ENCODE results near the gene DEDD. TPM values are rescaled to one million over a fixed set of nuclear protein-coding genes. Genes with fewer than 3 reads are reported as not detected.

The DEDD gene
- polyA plus RNA-seq, 1 of the 3 experiments (the other 2 are of a cell fraction) = 45.0 TPM

DNA sequence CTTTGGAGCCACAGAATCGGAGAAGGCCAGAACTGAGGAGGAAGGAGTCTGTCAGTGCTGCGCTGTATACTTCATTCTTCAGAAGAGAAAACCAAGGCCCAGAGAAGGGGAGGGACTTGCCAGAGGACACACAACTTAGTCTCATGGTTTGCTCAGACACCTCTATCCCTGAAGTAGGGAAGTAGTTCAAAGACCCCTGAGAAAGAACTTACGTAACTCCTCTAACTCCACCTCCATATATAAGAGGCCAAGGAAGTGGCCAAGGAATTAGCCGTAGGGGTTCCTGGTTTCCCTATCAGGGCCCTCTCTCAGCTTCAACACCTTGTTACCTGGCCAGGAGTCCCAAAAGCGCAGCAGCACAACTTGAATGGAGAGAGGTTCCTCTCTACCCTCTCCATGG lies 42.5 kb downstream of the DEDD start (continued):
- TF ChIP-seq, protein P1, sequence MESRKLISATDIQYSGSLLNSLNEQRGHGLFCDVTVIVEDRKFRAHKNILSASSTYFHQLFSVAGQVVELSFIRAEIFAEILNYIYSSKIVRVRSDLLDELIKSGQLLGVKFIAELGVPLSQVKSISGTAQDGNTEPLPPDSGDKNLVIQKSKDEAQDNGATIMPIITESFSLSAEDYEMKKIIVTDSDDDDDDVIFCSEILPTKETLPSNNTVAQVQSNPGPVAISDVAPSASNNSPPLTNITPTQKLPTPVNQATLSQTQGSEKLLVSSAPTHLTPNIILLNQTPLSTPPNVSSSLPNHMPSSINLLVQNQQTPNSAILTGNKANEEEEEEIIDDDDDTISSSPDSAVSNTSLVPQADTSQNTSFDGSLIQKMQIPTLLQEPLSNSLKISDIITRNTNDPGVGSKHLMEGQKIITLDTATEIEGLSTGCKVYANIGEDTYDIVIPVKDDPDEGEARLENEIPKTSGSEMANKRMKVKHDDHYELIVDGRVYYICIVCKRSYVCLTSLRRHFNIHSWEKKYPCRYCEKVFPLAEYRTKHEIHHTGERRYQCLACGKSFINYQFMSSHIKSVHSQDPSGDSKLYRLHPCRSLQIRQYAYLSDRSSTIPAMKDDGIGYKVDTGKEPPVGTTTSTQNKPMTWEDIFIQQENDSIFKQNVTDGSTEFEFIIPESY (IDR thresholded peaks at IDR 0.05; ENCODE audit: borderline replicate concordance, low read depth) = no peak

DNA sequence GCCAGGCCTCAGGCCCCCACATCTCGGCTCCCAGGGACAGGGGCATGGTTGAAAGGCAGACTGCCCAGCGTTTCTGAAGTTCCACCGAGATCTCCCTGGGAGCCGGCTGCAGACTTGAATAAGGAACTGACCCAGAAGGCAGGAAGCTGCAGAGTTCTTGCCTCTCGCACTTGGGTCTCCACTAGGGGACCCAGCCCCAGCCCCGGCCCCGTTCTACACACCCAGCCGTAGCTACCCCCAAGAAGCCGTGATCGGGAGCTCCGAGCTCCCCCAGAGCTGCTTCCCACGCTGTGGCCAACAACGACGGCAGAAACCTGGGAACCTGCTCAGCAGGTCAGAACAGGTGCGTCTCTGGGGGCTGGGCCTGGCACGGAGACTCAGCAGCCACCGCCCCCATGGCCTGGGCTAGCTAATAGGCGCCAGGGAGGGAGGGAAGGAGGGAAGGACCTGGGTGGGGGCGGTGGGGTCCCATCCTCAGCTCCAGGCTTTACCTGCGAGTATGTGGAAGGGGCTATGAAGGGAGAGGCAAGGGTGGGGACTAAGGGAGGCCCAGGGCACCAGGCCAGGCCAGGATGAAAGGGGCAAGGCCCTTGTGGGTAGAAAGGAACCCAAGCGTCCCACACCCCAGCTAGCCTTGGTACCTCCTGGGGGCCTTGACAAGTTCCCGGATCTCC lies 43.1 kb downstream of the DEDD start, which contains the start of gene NECTIN4:
TSS of gene NECTIN4 (minus strand) at position 308 of the 674 bp plus-strand sequence. CDS start at position 46, 262 bp downstream.
- Histone ChIP-seq H3K9ac (no peak within 1 kb of the TSS), H3K9me2 (no peaks in the 10 kb centered on the region), H3K4me2 (no peak within 1 kb of the TSS), H3K27me3 (ENCODE audit: insufficient read depth) (no peaks in the 10 kb centered on the region), H2AFZ (ENCODE audit: low read depth) (no peak within 1 kb of the TSS), H3K4me1 (ENCODE audit: control insufficient read depth in 1 of 2, insufficient read depth in 2 of 2, low read depth in 1 of 2, low read length in 1 of 2) (peaks cover 0 to 11% of the 10 kb centered on the region in 2 experiments; a peak in 1 of 4 replicates), H3K4me3 (ENCODE audit: low read depth in 2 of 2, low read length in 1 of 2) (no peak within 1 kb of the TSS), H4K20me1 (ENCODE audit: insufficient read depth) (no peaks in the 10 kb centered on the region), H3K79me2 (ENCODE audit: insufficient read depth) (no peaks in the 10 kb centered on the region), H3K36me3 (replicated peaks in 1 of 2; ENCODE audit: control insufficient read depth in 1 of 2, insufficient read depth in 2 of 2, low read length in 1 of 2) (no peaks in the 10 kb centered on the region), H3K27ac (ENCODE audit: low read depth in 2 of 2, low read length in 1 of 2) (no peak within 1 kb of the TSS), H3F3A (replicated peaks; ENCODE audit: insufficient read depth) (no peaks in the 10 kb centered on the region), H3K9me3 (no peaks in the 10 kb centered on the region)
- 85% methylated on average over 11 of the region's 22 CpGs for WGBS (ENCODE audit: low lambda C conversion rate)
- ChIA-PET POLR2A (no interaction called here), CTCF (interaction anchor here (0.6 to 22.7 kb wide), 3 partner anchors 7 to 19 kb away, joined by 3 to 198 read pairs (median 4); partner anchors contain the start of gene KLHDC9)
- TF ChIP-seq TAF1 (IDR thresholded peaks at IDR 0.05; ENCODE audit: borderline replicate concordance, low read depth, low read length) = no peak
- TF ChIP-seq MXI1 (IDR thresholded peaks at IDR 0.05; ENCODE audit: low read depth, low read length) = no peak
- no peak for TF ChIP-seq POLR2AphosphoS5 (IDR thresholded peaks at IDR 0.05; ENCODE audit: low read depth, low read length)
- TF ChIP-seq GATA2 (CRISPR knock-in tag; IDR thresholded peaks at IDR 0.05) = no peak
- TF ChIP-seq FOXJ3 (CRISPR knock-in tag; IDR thresholded peaks at IDR 0.05) = no peak
- no peak for TF ChIP-seq GABPA (IDR thresholded peaks at IDR 0.05; ENCODE audit: low read depth)
- no peak for TF ChIP-seq SIN3A (IDR thresholded peaks at IDR 0.05; ENCODE audit: borderline replicate concordance, low read depth, low read length)
- no peak for DNase-seq

DNA sequence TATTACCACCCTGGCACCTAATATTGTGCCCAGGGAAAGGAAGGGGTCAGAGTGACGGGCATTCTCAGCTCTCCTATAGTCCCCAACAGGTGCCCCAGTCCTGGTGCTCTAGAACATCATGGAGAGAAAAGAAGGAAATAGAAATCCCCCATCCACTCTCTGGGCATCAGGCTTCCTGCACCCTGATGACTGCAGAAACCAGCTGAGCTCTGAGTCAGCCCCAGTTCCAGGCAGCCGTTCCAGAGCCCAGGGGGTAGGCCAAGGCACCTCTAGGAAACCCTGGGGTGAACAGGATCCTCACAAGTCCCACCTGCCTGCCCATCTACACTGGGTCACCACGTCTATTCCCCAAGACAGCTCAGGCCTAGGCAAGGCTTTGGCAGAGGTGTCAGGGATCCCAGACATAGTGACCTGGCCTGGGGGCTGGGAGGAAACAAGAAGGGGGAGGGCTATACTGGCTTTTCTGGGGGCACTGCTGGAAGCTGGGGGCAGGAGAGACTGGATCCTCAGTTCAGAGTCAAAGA lies 43.8 kb downstream of the DEDD start:
- Histone ChIP-seq H3K27me3 (ENCODE audit: insufficient read depth) (no peaks in the 10 kb centered on the region), H2AFZ (ENCODE audit: low read depth) (no peak overlapping the region), H3K79me2 (ENCODE audit: insufficient read depth) (no peaks in the 10 kb centered on the region), H3K9me2 (no peaks in the 10 kb centered on the region), H4K20me1 (ENCODE audit: insufficient read depth) (no peaks in the 10 kb centered on the region), H3K4me3 (ENCODE audit: low read depth in 2 of 2, low read length in 1 of 2) (no peak overlapping the region), H3K36me3 (replicated peaks in 1 of 2; ENCODE audit: control insufficient read depth in 1 of 2, insufficient read depth in 2 of 2, low read length in 1 of 2) (no peaks in the 10 kb centered on the region), H3K9me3 (no peaks in the 10 kb centered on the region), H3K4me1 (ENCODE audit: control insufficient read depth in 1 of 2, insufficient read depth in 2 of 2, low read depth in 1 of 2, low read length in 1 of 2) (peaks cover under 1 to 15% of the 10 kb centered on the region in 2 experiments; a peak in 2 of 4 replicates), H3F3A (replicated peaks; ENCODE audit: insufficient read depth) (no peaks in the 10 kb centered on the region), H3K9ac (no peak overlapping the region), H3K4me2 (no peak overlapping the region), H3K27ac (ENCODE audit: low read depth in 2 of 2, low read length in 1 of 2) (no peak overlapping the region)
- DNase-seq = no peak
- 77% methylated on average over 1 of the region's 3 CpGs for WGBS (ENCODE audit: low lambda C conversion rate)
- TF ChIP-seq TEAD4 (IDR thresholded peaks at IDR 0.05; ENCODE audit: borderline replicate concordance, insufficient read depth) (no peak), FOXJ3 (CRISPR knock-in tag; IDR thresholded peaks at IDR 0.05) (no peak), MXI1 (IDR thresholded peaks at IDR 0.05; ENCODE audit: low read depth, low read length) (no peak), FOSL2 (IDR thresholded peaks at IDR 0.05; ENCODE audit: borderline replicate concordance, low read depth) (0 out of 2 replicates have a peak, but pooled peaks have one; percentile 38), RCOR1 (IDR thresholded peaks at IDR 0.05; ENCODE audit: low read length) (no peak), SIN3A (IDR thresholded peaks at IDR 0.05; ENCODE audit: borderline replicate concordance, low read depth, low read length) (no peak), JUND (IDR thresholded peaks at IDR 0.05) (no peak)
- ChIA-PET CTCF (interaction anchor here (0.7 to 22.7 kb wide), 2 partner anchors 8 to 18 kb away, joined by 3 to 198 read pairs; partner anchors contain the start of gene KLHDC9), POLR2A (interaction anchor here (1.0 kb wide), 1 partner anchor 9 kb away, joined by 3 read pairs; the partner anchor contains the start of gene KLHDC9)
